Motor neuron (in vitro differentiated cells): ENCODE data around the gene SUMO3. TPM values are rescaled to one million over a fixed set of nuclear protein-coding genes. Genes with fewer than 3 reads are reported as not detected.
A peak's percentile ranks its signal among the peaks of the same experiment; 100 is the strongest.

Experiments used
- ATAC-seq, 8 experiments: fragments of 200-7000 bp; cut with Tn5 transposase; replicated peaks in 6 of 8; 2 replicates each; pipeline ENCODE4 v1.8.0; 2021; ENCODE audit warnings: mild to moderate bottlenecking in 8 of 8, moderate library complexity in 8 of 8
- H3K27ac ChIP-seq, 2 donors: fragments of 250-450 bp; sonication (Bioruptor Pico); 2 replicates each; pipeline ENCODE4 v1.9.0; 2021; ENCODE audit warnings: antibody characterized with exemption in 2 of 2, mild to moderate bottlenecking in 2 of 2, moderate library complexity in 1 of 2
- H3K4me1 ChIP-seq, 2 donors: fragments of 250-450 bp; sonication (Bioruptor Pico); replicated peaks in 1 of 2; 2 replicates each; pipeline ENCODE4 v1.6.1; 2021; ENCODE audit warnings: antibody characterized with exemption in 2 of 2, mild to moderate bottlenecking in 2 of 2, moderate library complexity in 1 of 2
- H3K4me3 ChIP-seq, 5 donors: fragments of 250-450 bp; sonication (Bioruptor Pico); 2 replicates each; pipeline ENCODE4 v1.9.0; 2021; ENCODE audit warnings: antibody characterized with exemption in 5 of 5, mild to moderate bottlenecking in 5 of 5, moderate library complexity in 4 of 5
- WGBS, 10 experiments: fragments of 450-650 bp; shearing (Covaris generic); methylation state at CpG; one replicate each; pipeline ENCODE4 v1.0.0; 2022; 5-methylcytosine and 5-hydroxymethylcytosine counted together
- in situ Hi-C, 9 experiments: fragments of 400-800 bp; cut with MboI; loops; one replicate each; pipeline ENCODE4 v1.15.0; 2021; ENCODE audit warnings: low sequenced_read_pairs in 9 of 9, low pct_unique_long_range_greater_than_20kb in 2 of 9; ENCODE audit not compliant: unreplicated experiment in 9 of 9
- total RNA-seq, 8 experiments: library from RNA; unstranded; fragments of 300-600 nt; gene quantifications; 2 replicates each; pipeline versions ENCODE4 v1.2.3 to v1.2.4, GENCODE V29; 2022

Gene SUMO3
- total RNA-seq, 8 experiments from 2014 or later, result 46.6 to 103 (median 56.9) TPM

GRCh38 chr21:44817506-44817880, 369 bp downstream of the SUMO3 start:
- WGBS, 10 experiments, result 0% methylated on average over 3 to 8 of the region's 43 CpGs; no CpG with 5 or more reads in 8 of the 10 experiments
- H3K27ac ChIP-seq, result no peak overlapping the region
- H3K4me1 ChIP-seq, result peaks cover 2 to 6% of the 10 kb centered on the region in 2 donors
- in situ Hi-C loops, result no loop called here
- ATAC-seq, result peak; percentile 73 to 87 (median 80)
- peak overlapping the region; percentile 60 to 99 (median 93) for H3K4me3 ChIP-seq

GRCh38 chr21:44816761-44817505, 929 bp downstream of the SUMO3 start:
- Histone ChIP-seq H3K4me1 (peaks cover 2 to 6% of the 10 kb centered on the region in 2 donors), H3K4me3 (peak overlapping the region; percentile 60 to 99 (median 93)), H3K27ac (no peak overlapping the region)
- 0% methylated on average over 4 to 5 of the region's 57 CpGs; no CpG with 5 or more reads in 8 of the 10 experiments for whole genome bisulfite sequencing, 10 experiments
- in situ Hi-C loops, result no loop called here
- ATAC-seq, result peak in 1 of 8 experiments; percentile 0

GRCh38 chr21:44815852-44816628, 1.8 kb downstream of the SUMO3 start:
- WGBS, 10 experiments, result 0 to 91% (median 67%) methylated on average over 1 to 8 of the region's 10 CpGs; no CpG with 5 or more reads in 1 of the 10 experiments
- in situ Hi-C loops, result no loop called here

GRCh38 chr21:44815225-44815624, 2.6 kb downstream of the SUMO3 start:
- no peak for ATAC-seq
- Histone ChIP-seq H3K4me1 (peaks cover 2 to 6% of the 10 kb centered on the region in 2 donors), H3K4me3 (no peak overlapping the region), H3K27ac (no peak overlapping the region)
- in situ Hi-C loops, result no loop called here
- WGBS, 10 experiments, result 70 to 100% (median 94%) methylated on average over 1 to 4 of the region's 8 CpGs; no CpG with 5 or more reads in 6 of the 10 experiments

More at GRCh38 chr21:44815852-44816628, 1.8 kb downstream of the SUMO3 start:
- no peak overlapping the region for H3K4me3 ChIP-seq
- peak in 1 of 8 experiments; percentile 27 for ATAC-seq
- no peak overlapping the region for H3K27ac ChIP-seq
- H3K4me1 ChIP-seq, result peaks cover 2 to 6% of the 10 kb centered on the region in 2 donors

- in situ Hi-C loops, result no loop called here
- no peak overlapping the region for H3K4me3 ChIP-seq
- no peak for ATAC-seq
- peaks cover 2 to 6% of the 10 kb centered on the region in 2 donors for H3K4me1 ChIP-seq
- no peak overlapping the region for H3K27ac ChIP-seq
- WGBS, 10 experiments, result 49 to 100% (median 76%) methylated on average over 2 to 9 of the region's 11 CpGs; no CpG with 5 or more reads in 1 of the 10 experiments
Observed at GRCh38 chr21:44814498-44815023, 3.3 kb downstream of the SUMO3 start.

GRCh38 chr21:44813727-44814126, 4.1 kb downstream of the SUMO3 start:
- no peak for ATAC-seq
- in situ Hi-C loops, result no loop called here
- 87 to 100% (median 96%) methylated on average over 1 to 13 of the region's 18 CpGs; no CpG with 5 or more reads in 5 of the 10 experiments for WGBS, 10 experiments

GRCh38 chr21:44813149-44813548, 4.7 kb downstream of the SUMO3 start:
- H3K4me1 ChIP-seq, result peaks cover 0 to 2% of the 10 kb centered on the region in 2 donors
- H3K4me3 ChIP-seq, result no peak overlapping the region
- ATAC-seq, result no peak
- 77 to 100% (median 91%) methylated on average over 1 to 7 of the region's 10 CpGs; no CpG with 5 or more reads in 5 of the 10 experiments for WGBS, 10 experiments
- H3K27ac ChIP-seq, result no peak overlapping the region
- in situ Hi-C loops, result no loop called here

More at GRCh38 chr21:44813727-44814126, 4.1 kb downstream of the SUMO3 start:
- Histone ChIP-seq H3K4me3 (no peak overlapping the region), H3K4me1 (peaks cover 2% of the 10 kb centered on the region in 2 donors), H3K27ac (no peak overlapping the region)

- H3K27ac ChIP-seq, result no peak overlapping the region
- 90 to 100% (median 93%) methylated on average over 2 to 5 of the region's 14 CpGs; no CpG with 5 or more reads in 7 of the 10 experiments for WGBS, 10 experiments
- peaks cover 0 to 2% of the 10 kb centered on the region in 2 donors for H3K4me1 ChIP-seq
- in situ Hi-C loops, result no loop called here
- no peak overlapping the region for H3K4me3 ChIP-seq
- ATAC-seq, result no peak
Observed at GRCh38 chr21:44812640-44813039, 5.2 kb downstream of the SUMO3 start.

GRCh38 chr21:44810779-44811178, 7.1 kb downstream of the SUMO3 start:
- H3K4me1 ChIP-seq, result no peaks in the 10 kb centered on the region
- 88 to 94% methylated on average over 3 to 4 of the region's 6 CpGs; no CpG with 5 or more reads in 8 of the 10 experiments for WGBS, 10 experiments
- H3K27ac ChIP-seq, result no peak overlapping the region
- no peak overlapping the region for H3K4me3 ChIP-seq
- ATAC-seq, result peak in 4 of 8 experiments; percentile 24 to 82 (median 40)
- in situ Hi-C loops, result no loop called here

- Histone ChIP-seq H3K27ac (no peak overlapping the region), H3K4me3 (no peak overlapping the region), H3K4me1 (peaks cover 3 to 8% of the 10 kb centered on the region in 2 donors)
- ATAC-seq, result no peak
- 44 to 100% (median 74%) methylated on average over 1 to 4 of the region's 4 CpGs; no CpG with 5 or more reads in 2 of the 10 experiments for WGBS, 10 experiments
- in situ Hi-C loops, result no loop called here
Observed at GRCh38 chr21:44805859-44806258, 12.0 kb downstream of the SUMO3 start.

- no peak for ATAC-seq
- no peak overlapping the region for H3K4me3 ChIP-seq
- H3K4me1 ChIP-seq, result peaks cover 5 to 13% of the 10 kb centered on the region in 2 donors
- in situ Hi-C loops, result no loop called here
- WGBS, 10 experiments, result 67 to 100% (median 73%) methylated on average over 1 to 3 of the region's 4 CpGs; no CpG with 5 or more reads in 2 of the 10 experiments
- no peak overlapping the region for H3K27ac ChIP-seq
Observed at GRCh38 chr21:44805226-44805625, 12.6 kb downstream of the SUMO3 start.

GRCh38 chr21:44804762-44805161, 13.1 kb downstream of the SUMO3 start:
- peaks cover 10 to 18% of the 10 kb centered on the region in 2 donors for H3K4me1 ChIP-seq
- no peak overlapping the region for H3K27ac ChIP-seq
- in situ Hi-C loops, result no loop called here
- WGBS, 10 experiments, result 66 to 100% (median 90%) methylated on average over 1 to 6 of the region's 6 CpGs; no CpG with 5 or more reads in 3 of the 10 experiments
- ATAC-seq, result no peak
- H3K4me3 ChIP-seq, result no peak overlapping the region

- in situ Hi-C loops, result no loop called here
- Histone ChIP-seq H3K4me1 (peaks cover 12 to 18% of the 10 kb centered on the region in 2 donors), H3K27ac (no peak overlapping the region), H3K4me3 (no peak overlapping the region)
- no peak for ATAC-seq
- WGBS, 10 experiments, result 38 to 100% (median 80%) methylated on average over 1 to 3 of the region's 3 CpGs
Observed at GRCh38 chr21:44803651-44804050, 14.2 kb downstream of the SUMO3 start.
